ENCODE results near the gene DCAF11. TPM values are rescaled to one million over a fixed set of nuclear protein-coding genes. Genes with fewer than 3 reads are reported as not detected.

DCAF11 gene
- total and polyA plus RNA-seq, 2 of the 13 experiments (the other 11 are each of a cell fraction or from before 2014, with no cell fraction given) = 150 to 257 TPM

- TF ChIP-seq ZNF7 (CRISPR knock-in tag; IDR thresholded peaks at IDR 0.05) (no peak), ATF5 (CRISPR knock-in tag; IDR thresholded peaks at IDR 0.05; ENCODE audit: low read depth) (no peak), CENPX (CRISPR knock-in tag; IDR thresholded peaks at IDR 0.05) (no peak), ZNF343 (CRISPR knock-in tag; IDR thresholded peaks at IDR 0.05) (no peak), ZNF792 (CRISPR knock-in tag; IDR thresholded peaks at IDR 0.05) (no peak), NFKB2 (CRISPR knock-in tag; IDR thresholded peaks at IDR 0.05; ENCODE audit: borderline replicate concordance) (0 out of 2 replicates have a peak, but pooled peaks have one; percentile 46), CBX5 (CRISPR knock-in tag; IDR thresholded peaks at IDR 0.05; ENCODE audit: borderline replicate concordance) (no peak), NR2C2 (CRISPR knock-in tag; IDR thresholded peaks at IDR 0.05; ENCODE audit: borderline replicate concordance) (peak; percentile 65; the same call in 1 of the 2 replicates), REL (CRISPR knock-in tag; conservative IDR thresholded peaks at IDR 0.05) (no peak), ZNF607 (CRISPR knock-in tag; IDR thresholded peaks at IDR 0.05; ENCODE audit: borderline replicate concordance) (no peak), FOXP4 (CRISPR knock-in tag; IDR thresholded peaks at IDR 0.05) (no peak), UBTF (CRISPR knock-in tag; IDR thresholded peaks at IDR 0.05) (0 out of 2 replicates have a peak, but pooled peaks have one; percentile 33), ZNF205 (CRISPR knock-in tag; IDR thresholded peaks at IDR 0.05) (no peak), ZNF567 (CRISPR knock-in tag; IDR thresholded peaks at IDR 0.05; ENCODE audit: borderline replicate concordance) (no peak), SALL1 (CRISPR knock-in tag; IDR thresholded peaks at IDR 0.05) (0 out of 2 replicates have a peak, but pooled peaks have one; percentile 16), TBX2 (CRISPR knock-in tag; IDR thresholded peaks at IDR 0.05; ENCODE audit: borderline replicate concordance) (0 out of 2 replicates have a peak, but pooled peaks have one; percentile 13), ARID5B (CRISPR knock-in tag; IDR thresholded peaks at IDR 0.05) (no peak)
Measured at GRCh38 chr14:24088095-24088494, 26.5 kb upstream of the DCAF11 start (continued).
